ENCODE measurements around the gene CYSLTR2.
"Not testable (repeated sequence)": the region's sequence is repeated elsewhere in the genome, so short reads cannot be mapped to it uniquely, and the experiment has no call there.

CYSLTR2 gene

GRCh38 chr13:48695776-48696175 is 42.0 kb downstream of the CYSLTR2 start:
- H3K4me3 ChIP-seq (ENCODE audit: low read depth, low read length) = no peak overlapping the region
- TF ChIP-seq MAX (IDR thresholded peaks at IDR 0.05; ENCODE audit: low read depth, low read length) (no peak), CTCF (IDR thresholded peaks at IDR 0.05; ENCODE audit: low read depth, low read length) (no peak), MYC (IDR thresholded peaks at IDR 0.05; ENCODE audit: low read depth, low read length) (no peak), POLR2A (IDR thresholded peaks at IDR 0.05; ENCODE audit: extremely low read depth, insufficient read length) (no peak)
- no peak for DNase-seq (ENCODE audit: low read depth)

- H3K4me3 ChIP-seq (ENCODE audit: low read depth, low read length); DNase-seq (ENCODE audit: low read depth): not testable (repeated sequence)
Observed at GRCh38 chr13:48696676-48697075, 42.9 kb downstream of the CYSLTR2 start.

GRCh38 chr13:48707405-48707804 is 53.7 kb downstream of the CYSLTR2 start:
- DNase-seq (ENCODE audit: low read depth) = no peak
- H3K4me3 ChIP-seq (ENCODE audit: low read depth, low read length) = no peak overlapping the region
- TF ChIP-seq MAX (IDR thresholded peaks at IDR 0.05; ENCODE audit: low read depth, low read length) (no peak), MYC (IDR thresholded peaks at IDR 0.05; ENCODE audit: low read depth, low read length) (no peak), CTCF (IDR thresholded peaks at IDR 0.05; ENCODE audit: low read depth, low read length) (no peak), POLR2A (IDR thresholded peaks at IDR 0.05; ENCODE audit: extremely low read depth, insufficient read length) (no peak)

- TF ChIP-seq MYC (IDR thresholded peaks at IDR 0.05; ENCODE audit: low read depth, low read length) (no peak), CTCF (IDR thresholded peaks at IDR 0.05; ENCODE audit: low read depth, low read length) (no peak), POLR2A (IDR thresholded peaks at IDR 0.05; ENCODE audit: extremely low read depth, insufficient read length) (no peak), MAX (IDR thresholded peaks at IDR 0.05; ENCODE audit: low read depth, low read length) (no peak)
- H3K4me3 ChIP-seq (ENCODE audit: low read depth, low read length) = no peak overlapping the region
- DNase-seq (ENCODE audit: low read depth) = no peak
Observed at GRCh38 chr13:48708764-48709163, 55.0 kb downstream of the CYSLTR2 start.

- TF ChIP-seq CTCF (IDR thresholded peaks at IDR 0.05; ENCODE audit: low read depth, low read length) (no peak), POLR2A (IDR thresholded peaks at IDR 0.05; ENCODE audit: extremely low read depth, insufficient read length) (no peak), MYC (IDR thresholded peaks at IDR 0.05; ENCODE audit: low read depth, low read length) (no peak), MAX (IDR thresholded peaks at IDR 0.05; ENCODE audit: low read depth, low read length) (no peak)
- H3K4me3 ChIP-seq (ENCODE audit: low read depth, low read length) = no peak overlapping the region
- DNase-seq (ENCODE audit: low read depth) = no peak
Observed at GRCh38 chr13:48709213-48709612, 55.5 kb downstream of the CYSLTR2 start.

GRCh38 chr13:48710160-48710559 is 56.4 kb downstream of the CYSLTR2 start:
- no peak overlapping the region for H3K4me3 ChIP-seq (ENCODE audit: low read depth, low read length)
- no peak for TF ChIP-seq MYC (IDR thresholded peaks at IDR 0.05; ENCODE audit: low read depth, low read length)
- no peak for TF ChIP-seq MAX (IDR thresholded peaks at IDR 0.05; ENCODE audit: low read depth, low read length)
- no peak for TF ChIP-seq POLR2A (IDR thresholded peaks at IDR 0.05; ENCODE audit: extremely low read depth, insufficient read length)
- no peak for DNase-seq (ENCODE audit: low read depth)

- no peak overlapping the region for H3K4me3 ChIP-seq (ENCODE audit: low read depth, low read length)
- DNase-seq (ENCODE audit: low read depth) = no peak
- TF ChIP-seq CTCF (IDR thresholded peaks at IDR 0.05; ENCODE audit: low read depth, low read length) = no peak
Observed at GRCh38 chr13:48712141-48712540, 58.4 kb downstream of the CYSLTR2 start.

Data from NB4 (cell line).